WERI-Rb-1 (cell line): ENCODE data around the gene PPP2R3B.

ENCODE experiments used
- DNase-seq: peaks from one replicate; pipeline ENCODE4 v3.0.0-alpha.2; 2020
- H3K27ac ChIP-seq: fragments of 250-450 bp; sonication (Bioruptor Pico); 2 replicates; pipeline ENCODE4 v1.5.1; 2020; ENCODE audit warnings: mild to moderate bottlenecking, moderate library complexity
- H3K27me3 ChIP-seq: fragments of 250-450 bp; sonication (Bioruptor Pico); 2 replicates; pipeline ENCODE4 v1.5.1; 2021; ENCODE audit warnings: mild to moderate bottlenecking, low read depth, moderate library complexity; ENCODE audit not compliant: insufficient read depth, severe bottlenecking
- H3K36me3 ChIP-seq: fragments of 250-450 bp; sonication (Bioruptor Pico); 2 replicates; pipeline ENCODE4 v1.5.1; 2020; ENCODE audit warnings: mild to moderate bottlenecking, moderate library complexity
- H3K4me3 ChIP-seq: 2 replicates; pipeline ENCODE4 v1.5.1; 2011; ENCODE audit warnings: low read depth, mild to moderate bottlenecking, control low read depth, low read length
- H3K9me3 ChIP-seq: fragments of 250-450 bp; sonication (Bioruptor Pico); 2 replicates; pipeline ENCODE4 v1.5.1; 2021; ENCODE audit warnings: mild to moderate bottlenecking, moderate library complexity; ENCODE audit not compliant: severe bottlenecking
- CTCF ChIP-seq: IDR thresholded peaks from 2 replicates; pipeline ENCODE4 v1.5.1; 2011; ENCODE audit warnings: low read depth, mild to moderate bottlenecking, control low read depth, inconsistent platforms, low read length

PPP2R3B gene

GRCh38 chrX:317424-318067 is 69.2 kb downstream of the PPP2R3B start:
- Histone ChIP-seq H3K4me3 (peak overlapping the region; percentile 79), H3K27me3 (no peaks in the 10 kb centered on the region), H3K9me3 (no peaks in the 10 kb centered on the region), H3K36me3 (peaks cover 31% of the 10 kb centered on the region), H3K27ac (no peak overlapping the region)
- no peak for DNase-seq
- TF ChIP-seq CTCF, result no peak

- Histone ChIP-seq H3K27ac (no peak overlapping the region), H3K36me3 (peaks cover 38% of the 10 kb centered on the region), H3K9me3 (no peaks in the 10 kb centered on the region), H3K4me3 (no peak overlapping the region), H3K27me3 (no peaks in the 10 kb centered on the region)
- no peak for DNase-seq
- TF ChIP-seq CTCF, result no peak
Measured at GRCh38 chrX:316351-317325, 70.1 kb downstream of the PPP2R3B start.

- no peaks in the 10 kb centered on the region for H3K9me3 ChIP-seq
- DNase-seq, result no peak
- no peak overlapping the region for H3K4me3 ChIP-seq
- TF ChIP-seq CTCF, result no peak
- H3K36me3 ChIP-seq, result peaks cover 47% of the 10 kb centered on the region
- no peaks in the 10 kb centered on the region for H3K27me3 ChIP-seq
- H3K27ac ChIP-seq, result no peak overlapping the region
Measured at GRCh38 chrX:314781-315595, 71.7 kb downstream of the PPP2R3B start.

- no peak for TF ChIP-seq CTCF
- Histone ChIP-seq H3K9me3 (no peaks in the 10 kb centered on the region), H3K4me3 (no peak overlapping the region), H3K27me3 (no peaks in the 10 kb centered on the region), H3K36me3 (peaks cover 50% of the 10 kb centered on the region), H3K27ac (no peak overlapping the region)
- no peak for DNase-seq
Measured at GRCh38 chrX:314049-314448, 72.7 kb downstream of the PPP2R3B start.

- DNase-seq, result no peak
- Histone ChIP-seq H3K36me3 (peaks cover 53% of the 10 kb centered on the region), H3K27ac (no peak overlapping the region), H3K27me3 (no peaks in the 10 kb centered on the region), H3K4me3 (no peak overlapping the region), H3K9me3 (no peaks in the 10 kb centered on the region)
- no peak for TF ChIP-seq CTCF
Measured at GRCh38 chrX:313546-313945, 73.2 kb downstream of the PPP2R3B start.
